H4 (cell line): ENCODE data around the gene C20orf173. TPM values are rescaled to one million over a fixed set of nuclear protein-coding genes. Genes with fewer than 3 reads are reported as not detected.
"Not testable (repeated sequence)": the region's sequence is repeated elsewhere in the genome, so short reads cannot be mapped to it uniquely, and the experiment has no call there.

ENCODE experiments used
- DNase-seq: peaks from one replicate; pipeline ENCODE4 v3.0.0-alpha.2; 2015; ENCODE audit warnings: low spot score
- total RNA-seq: library from RNA; depleted of rRNA; stranded (reverse); fragments of >200 nt; shearing (Covaris generic); gene quantifications from 2 replicates; pipeline ENCODE4 v1.2.3, GENCODE V29; 2014

C20orf173 gene
- total RNA-seq, 1 experiment from 2014 or later, result not detected

- DNase-seq, result no peak
These were observed 16.7 kb upstream of the C20orf173 start for GRCh38 chr20:35546127-35546526.

- DNase-seq, result peak; percentile 50
These were observed 15.5 kb upstream of the C20orf173 start for GRCh38 chr20:35544941-35545340.

- DNase-seq, result no peak
These were observed 15.0 kb upstream of the C20orf173 start for GRCh38 chr20:35544436-35544835.

- DNase-seq, result no peak
These were observed 13.5 kb upstream of the C20orf173 start for GRCh38 chr20:35542990-35543389.

GRCh38 chr20:35541783-35542662, 12.6 kb upstream of the C20orf173 start, which contains the start of gene ERGIC3:
Gene ERGIC3, plus strand, starts transcription at chr20:35542078. Its CDS starts 20 bp downstream, at chr20:35542098.
- peak; percentile 93 for DNase-seq

GRCh38 chr20:35541118-35541782, 11.8 kb upstream of the C20orf173 start:
- no peak for DNase-seq

- no peak for DNase-seq
These were observed 10.3 kb upstream of the C20orf173 start for GRCh38 chr20:35539756-35540212.

- DNase-seq, result no peak
These were observed 2.2 kb downstream of the C20orf173 start for GRCh38 chr20:35527122-35527769.

GRCh38 chr20:35525639-35526038, 3.8 kb downstream of the C20orf173 start:
- DNase-seq, result no peak

- DNase-seq, result no peak
These were observed 6.1 kb downstream of the C20orf173 start for GRCh38 chr20:35523298-35523888.

GRCh38 chr20:35518955-35519354, 10.5 kb downstream of the C20orf173 start:
- DNase-seq, result no peak

- DNase-seq, result not testable (repeated sequence)
These were observed 11.7 kb downstream of the C20orf173 start for GRCh38 chr20:35517767-35518166.

- no peak for DNase-seq
These were observed 12.3 kb downstream of the C20orf173 start for GRCh38 chr20:35517125-35517524.

GRCh38 chr20:35515949-35516645, 13.4 kb downstream of the C20orf173 start:
- DNase-seq, result peak; percentile 67

GRCh38 chr20:35515341-35515740, 14.1 kb downstream of the C20orf173 start:
- DNase-seq, result no peak

- DNase-seq, result no peak
These were observed 15.0 kb downstream of the C20orf173 start for GRCh38 chr20:35514371-35514932.

GRCh38 chr20:35511814-35512420, 17.5 kb downstream of the C20orf173 start:
- DNase-seq, result peak; percentile 33

GRCh38 chr20:35510951-35511735, 18.3 kb downstream of the C20orf173 start:
- no peak for DNase-seq

GRCh38 chr20:35508493-35509218, 20.8 kb downstream of the C20orf173 start:
- no peak for DNase-seq
